Mesodermal cell (in vitro differentiated cells): ENCODE measurements around the gene GPSM1.

ENCODE experiments used
- H3K27ac ChIP-seq: 2 replicates; pipeline ENCODE4 v1.7.0; 2013; ENCODE audit warnings: mild to moderate bottlenecking, low read depth, low read length, moderate library complexity; ENCODE audit not compliant: severe bottlenecking
- H3K36me3 ChIP-seq: 2 replicates; pipeline ENCODE4 v1.7.1; 2013; ENCODE audit warnings: mild to moderate bottlenecking, low read length, moderate library complexity; ENCODE audit not compliant: control insufficient read depth, insufficient read depth
- H3K4me1 ChIP-seq: one replicate; pipeline ENCODE4 v1.7.1; 2013; ENCODE audit warnings: mild to moderate bottlenecking, low read length; ENCODE audit not compliant: insufficient read depth, control insufficient read depth, poor library complexity, severe bottlenecking
- H3K4me3 ChIP-seq: 2 replicates; pipeline ENCODE4 v1.7.0; 2013; ENCODE audit warnings: low read length, control low read depth, mild to moderate bottlenecking; ENCODE audit not compliant: insufficient read depth, poor library complexity, severe bottlenecking; ENCODE audit errors: extremely low read depth
- H3K9me3 ChIP-seq: 2 replicates; pipeline ENCODE4 v1.7.1; 2013; ENCODE audit warnings: mild to moderate bottlenecking, low read length, moderate library complexity; ENCODE audit not compliant: control insufficient read depth
- WGBS, 2 experiments: methylation state at CpG; one replicate each; pipeline ENCODE4 v1.1.5; 2013; ENCODE audit warnings: missing lambda C conversion rate in 2 of 2; ENCODE audit not compliant: insufficient coverage in 2 of 2; 5-methylcytosine and 5-hydroxymethylcytosine counted together

The GPSM1 gene

GRCh38 chr9:136365775-136366222, 38.5 kb downstream of the GPSM1 start:
- Histone ChIP-seq H3K4me3 (no peak overlapping the region), H3K9me3 (no peaks in the 10 kb centered on the region), H3K36me3 (peaks cover 4% of the 10 kb centered on the region), H3K27ac (no peak overlapping the region), H3K4me1 (peaks cover 2% of the 10 kb centered on the region)
- 92% methylated on average over 8 of the region's 9 CpGs for WGBS, 2 experiments

- WGBS, 2 experiments: 91 to 100% methylated on average over 5 to 9 of the region's 9 CpGs
Observed at GRCh38 chr9:136366826-136367225, 39.5 kb downstream of the GPSM1 start.

GRCh38 chr9:136367296-136368145, 40.2 kb downstream of the GPSM1 start:
- WGBS, 2 experiments: 88 to 91% methylated on average over 42 to 44 of the region's 45 CpGs

More at GRCh38 chr9:136366826-136367225, 39.5 kb downstream of the GPSM1 start:
- Histone ChIP-seq H3K4me3 (no peak overlapping the region), H3K27ac (no peak overlapping the region), H3K36me3 (peaks cover 4% of the 10 kb centered on the region), H3K4me1 (peaks cover 2% of the 10 kb centered on the region), H3K9me3 (no peaks in the 10 kb centered on the region)

GRCh38 chr9:136368190-136368589, 40.9 kb downstream of the GPSM1 start:
- H3K9me3 ChIP-seq: no peaks in the 10 kb centered on the region
- H3K36me3 ChIP-seq: peaks cover 4% of the 10 kb centered on the region
- H3K4me3 ChIP-seq: no peak overlapping the region
- peaks cover 8% of the 10 kb centered on the region for H3K4me1 ChIP-seq
- WGBS, 2 experiments: 90% methylated on average over 14 to 16 of the region's 18 CpGs
- H3K27ac ChIP-seq: no peak overlapping the region

More at GRCh38 chr9:136367296-136368145, 40.2 kb downstream of the GPSM1 start:
- H3K4me1 ChIP-seq: peaks cover 2% of the 10 kb centered on the region
- H3K4me3 ChIP-seq: no peak overlapping the region
- H3K9me3 ChIP-seq: no peaks in the 10 kb centered on the region
- no peak overlapping the region for H3K27ac ChIP-seq
- peaks cover 4% of the 10 kb centered on the region for H3K36me3 ChIP-seq

- Histone ChIP-seq H3K36me3 (peaks cover 4% of the 10 kb centered on the region), H3K4me3 (no peak overlapping the region), H3K9me3 (no peaks in the 10 kb centered on the region), H3K27ac (no peak overlapping the region), H3K4me1 (peaks cover 9% of the 10 kb centered on the region)
- 95 to 97% methylated on average over 13 to 18 of the region's 19 CpGs for WGBS, 2 experiments
Observed at GRCh38 chr9:136370037-136370436, 42.7 kb downstream of the GPSM1 start.

- H3K4me1 ChIP-seq: peaks cover 9% of the 10 kb centered on the region
- 95 to 97% methylated on average over 43 to 54 of the region's 54 CpGs for WGBS, 2 experiments
- H3K27ac ChIP-seq: no peak overlapping the region
- no peaks in the 10 kb centered on the region for H3K9me3 ChIP-seq
- H3K4me3 ChIP-seq: no peak overlapping the region
- H3K36me3 ChIP-seq: peaks cover 13% of the 10 kb centered on the region
Observed at GRCh38 chr9:136370687-136371532, 43.6 kb downstream of the GPSM1 start.

GRCh38 chr9:136371533-136371880, 44.2 kb downstream of the GPSM1 start:
- no peak overlapping the region for H3K4me3 ChIP-seq
- no peak overlapping the region for H3K27ac ChIP-seq
- 84 to 97% methylated on average over 10 to 13 of the region's 13 CpGs for WGBS, 2 experiments
- H3K9me3 ChIP-seq: no peaks in the 10 kb centered on the region
- peaks cover 14% of the 10 kb centered on the region for H3K36me3 ChIP-seq
- H3K4me1 ChIP-seq: peaks cover 9% of the 10 kb centered on the region

- Histone ChIP-seq H3K4me1 (peaks cover 9% of the 10 kb centered on the region), H3K36me3 (peaks cover 18% of the 10 kb centered on the region), H3K27ac (no peak overlapping the region), H3K9me3 (no peaks in the 10 kb centered on the region), H3K4me3 (no peak overlapping the region)
- 93 to 98% methylated on average over 15 to 19 of the region's 21 CpGs for WGBS, 2 experiments
Observed at GRCh38 chr9:136372006-136372405, 44.7 kb downstream of the GPSM1 start.

GRCh38 chr9:136372561-136373299, 45.4 kb downstream of the GPSM1 start:
- peak overlapping the region; percentile 59 for H3K27ac ChIP-seq
- no peaks in the 10 kb centered on the region for H3K9me3 ChIP-seq
- WGBS, 2 experiments: 74 to 81% methylated on average over 15 to 21 of the region's 21 CpGs
- H3K36me3 ChIP-seq: peaks cover 23% of the 10 kb centered on the region
- H3K4me3 ChIP-seq: no peak overlapping the region
- H3K4me1 ChIP-seq: peaks cover 9% of the 10 kb centered on the region
